Stomach (tissue), 4 donors: Measurements from ENCODE around the gene DLEC1.

Experiments
- CTCF ChIP-seq, 7 experiments: fragments of 450-650 bp in 4 of 7; fragments of 200-600 bp in 3 of 7; sonication (generic) in 3 of 7; IDR thresholded peaks; one replicate each; pipeline ENCODE4 v1.5.1; 2016 to 2019; ENCODE audit warnings: antibody characterized with exemption in 7 of 7, control low read depth in 2 of 7, mild to moderate bottlenecking in 1 of 7
- EP300 ChIP-seq: sonication (generic); formaldehyde crosslinking; IDR thresholded peaks from one replicate; pipeline ENCODE4 v1.6.1; 2017; ENCODE audit warnings: antibody characterized with exemption
- POLR2A ChIP-seq, 4 donors: fragments of 450-650 bp; IDR thresholded peaks; one replicate each; pipeline ENCODE4 v1.6.1; 2016; ENCODE audit warnings: antibody characterized with exemption in 4 of 4, control low read depth in 2 of 4, mild to moderate bottlenecking in 1 of 4, moderate library complexity in 1 of 4

DNA sequence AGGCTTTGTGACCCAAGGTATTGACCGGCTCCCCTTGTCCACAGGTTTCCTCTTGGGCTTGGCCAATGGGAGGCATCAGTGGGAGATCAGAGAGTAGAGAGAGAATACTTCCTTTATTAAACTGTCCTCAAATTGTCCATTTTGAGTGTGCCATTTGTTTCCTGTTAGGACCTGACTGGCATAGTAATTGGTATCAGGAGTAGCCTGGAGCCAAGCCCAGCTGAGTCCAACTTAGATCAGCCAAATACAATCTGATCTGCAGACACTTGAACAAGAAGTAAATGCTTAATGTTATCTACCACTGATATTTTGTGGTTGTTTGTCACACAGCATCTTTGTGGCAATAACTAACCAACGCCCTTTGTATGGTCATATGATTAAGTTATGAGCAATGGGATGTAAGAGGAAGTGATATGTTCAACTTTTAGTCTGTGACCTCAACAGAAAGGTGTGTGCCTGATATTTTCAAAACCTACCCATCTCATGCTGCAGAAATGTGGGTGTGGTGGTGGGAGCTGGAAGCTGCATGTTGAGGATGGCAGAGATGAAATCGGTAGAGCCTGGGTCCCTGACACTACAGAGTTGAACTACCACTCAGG lies 112.8 kb downstream of the DLEC1 start:
- no peak for TF ChIP-seq CTCF (IDR thresholded peaks at IDR 0.05)
- TF ChIP-seq EP300, result no peak
- TF ChIP-seq POLR2A (IDR thresholded peaks at IDR 0.05), result no peak
